Subcutaneous adipose tissue (tissue), 4 donors: ENCODE data around the gene GABRR3. TPM values are rescaled to one million over a fixed set of nuclear protein-coding genes. Genes with fewer than 3 reads are reported as not detected.

Source experiments
- total RNA-seq, 4 donors: library from RNA; depleted of rRNA; stranded (reverse); fragments of >200 nt; gene quantifications; one replicate each; pipeline ENCODE4 v1.1.0, GENCODE V29; 2016
- TF ChIP-seq, protein P1 (sequence below): fragments of 450-650 bp; IDR thresholded peaks from one replicate; pipeline ENCODE4 v1.5.1; 2016; ENCODE audit warnings: low read depth, mild to moderate bottlenecking, control low read depth, antibody characterized with exemption, moderate library complexity

The GABRR3 gene
- total RNA-seq, 4 donors from 2014 or later, result not detected

DNA sequence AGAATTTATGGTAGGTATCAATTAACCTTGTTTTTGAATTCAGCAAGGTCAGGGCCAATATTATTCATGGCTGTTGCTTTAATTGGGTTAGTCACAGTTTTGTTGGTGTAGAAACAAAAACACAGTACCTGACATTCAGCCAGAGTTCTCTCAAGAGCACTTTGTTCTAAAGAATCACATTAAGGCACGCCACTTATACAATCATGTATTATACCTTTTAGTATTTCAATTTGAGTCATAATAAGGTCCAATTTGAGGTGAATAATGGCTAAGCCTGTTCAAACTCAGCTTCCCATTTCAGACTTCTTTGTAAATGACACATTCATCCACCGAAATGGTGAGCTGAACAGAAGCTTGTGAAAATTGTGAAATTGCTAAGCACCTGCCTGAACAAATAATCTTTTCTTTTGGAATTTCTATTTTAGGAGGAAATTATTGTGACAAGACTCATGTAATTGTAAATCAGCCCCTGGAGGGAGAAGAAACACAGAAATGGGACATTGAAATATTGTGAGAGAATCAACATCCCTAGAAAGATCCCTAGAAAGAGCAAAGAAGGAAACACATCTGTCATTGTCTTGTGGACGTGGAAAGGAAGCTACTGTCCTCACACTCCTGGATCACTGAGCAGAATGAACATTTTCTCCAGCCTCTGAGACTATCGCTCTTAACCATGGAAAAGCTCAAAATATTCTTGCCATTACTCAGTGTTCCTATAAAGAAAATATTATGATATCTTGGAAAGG, 92.1 kb downstream of the GABRR3 start:
- TF ChIP-seq, protein P1, sequence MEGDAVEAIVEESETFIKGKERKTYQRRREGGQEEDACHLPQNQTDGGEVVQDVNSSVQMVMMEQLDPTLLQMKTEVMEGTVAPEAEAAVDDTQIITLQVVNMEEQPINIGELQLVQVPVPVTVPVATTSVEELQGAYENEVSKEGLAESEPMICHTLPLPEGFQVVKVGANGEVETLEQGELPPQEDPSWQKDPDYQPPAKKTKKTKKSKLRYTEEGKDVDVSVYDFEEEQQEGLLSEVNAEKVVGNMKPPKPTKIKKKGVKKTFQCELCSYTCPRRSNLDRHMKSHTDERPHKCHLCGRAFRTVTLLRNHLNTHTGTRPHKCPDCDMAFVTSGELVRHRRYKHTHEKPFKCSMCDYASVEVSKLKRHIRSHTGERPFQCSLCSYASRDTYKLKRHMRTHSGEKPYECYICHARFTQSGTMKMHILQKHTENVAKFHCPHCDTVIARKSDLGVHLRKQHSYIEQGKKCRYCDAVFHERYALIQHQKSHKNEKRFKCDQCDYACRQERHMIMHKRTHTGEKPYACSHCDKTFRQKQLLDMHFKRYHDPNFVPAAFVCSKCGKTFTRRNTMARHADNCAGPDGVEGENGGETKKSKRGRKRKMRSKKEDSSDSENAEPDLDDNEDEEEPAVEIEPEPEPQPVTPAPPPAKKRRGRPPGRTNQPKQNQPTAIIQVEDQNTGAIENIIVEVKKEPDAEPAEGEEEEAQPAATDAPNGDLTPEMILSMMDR, result no peak

DNA sequence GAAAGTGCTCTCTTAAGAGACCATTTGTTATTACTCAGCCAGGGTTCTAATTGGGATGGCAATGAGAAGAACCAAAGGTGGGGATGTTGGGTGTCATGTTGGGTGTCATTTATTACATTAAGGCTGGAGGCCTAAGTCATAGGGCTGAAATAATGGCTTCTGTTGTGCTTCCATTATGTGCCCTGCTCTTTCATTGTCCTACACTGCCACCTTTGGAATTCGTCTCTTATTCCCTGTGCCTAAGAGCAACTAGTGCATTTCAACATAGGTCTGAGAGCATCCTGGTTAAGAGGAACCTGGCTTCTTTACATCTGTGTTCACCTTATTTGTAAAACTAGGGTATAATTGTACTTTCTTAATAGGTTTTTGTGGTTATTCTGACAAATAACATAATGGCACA, 95.1 kb downstream of the GABRR3 start:
- TF ChIP-seq, protein P1, result no peak

DNA sequence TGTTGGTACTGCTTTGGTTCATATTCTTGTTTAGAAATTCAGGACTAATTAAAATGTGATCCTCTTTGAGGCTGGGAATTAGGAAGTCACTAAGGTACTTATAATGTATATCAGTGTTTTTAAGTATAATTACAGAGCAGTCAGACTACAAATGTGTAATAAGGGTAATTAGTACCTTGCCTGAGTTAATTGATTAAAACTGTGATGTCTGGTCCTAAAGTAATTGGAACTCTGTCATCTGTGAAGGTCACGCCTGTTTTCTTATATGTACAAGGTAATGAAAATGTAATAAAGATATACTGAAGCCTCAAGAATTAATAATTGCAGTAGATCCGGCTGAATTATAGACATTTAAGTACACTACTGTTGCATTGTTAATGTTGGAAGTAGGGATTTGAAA, 95.7 kb downstream of the GABRR3 start:
- TF ChIP-seq, protein P1, result no peak

DNA sequence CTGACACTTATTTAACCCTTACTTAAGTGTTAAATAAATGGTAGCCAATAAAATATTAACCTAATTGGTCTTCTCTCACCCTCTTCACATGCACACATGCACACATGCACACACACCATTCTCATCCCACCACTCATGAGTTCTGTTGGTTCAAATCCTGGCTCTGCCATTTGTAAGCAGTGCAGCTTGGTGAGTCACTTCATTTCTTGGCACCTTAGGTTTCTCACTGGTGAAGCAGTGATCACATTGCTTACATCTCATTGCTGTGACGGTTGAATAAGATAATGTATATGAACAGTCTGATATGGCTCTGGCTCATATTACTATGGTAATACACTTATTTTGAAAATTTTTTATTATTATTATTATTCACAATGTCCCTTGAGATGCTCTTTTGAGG, 96.7 kb downstream of the GABRR3 start:
- TF ChIP-seq, protein P1, result no peak

DNA sequence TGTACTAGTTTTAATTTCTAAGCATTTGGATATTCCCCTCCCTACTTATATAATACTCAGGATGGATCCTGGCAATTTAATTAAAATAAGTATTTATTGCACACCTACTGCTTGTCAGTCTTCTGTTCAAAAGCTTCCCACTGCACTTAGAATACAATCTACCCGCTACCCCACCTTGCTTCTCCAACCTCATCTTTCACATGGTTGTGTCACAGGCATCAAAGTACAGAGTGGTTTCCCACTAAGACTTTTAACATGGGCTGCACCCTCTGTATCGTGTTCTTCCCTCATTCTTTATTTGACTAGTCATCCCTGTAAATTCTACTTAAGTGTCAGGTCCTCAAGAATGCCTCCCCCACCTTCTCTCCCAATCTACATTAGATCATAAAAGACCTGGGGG, 97.9 kb downstream of the GABRR3 start:
- TF ChIP-seq, protein P1, result no peak

DNA sequence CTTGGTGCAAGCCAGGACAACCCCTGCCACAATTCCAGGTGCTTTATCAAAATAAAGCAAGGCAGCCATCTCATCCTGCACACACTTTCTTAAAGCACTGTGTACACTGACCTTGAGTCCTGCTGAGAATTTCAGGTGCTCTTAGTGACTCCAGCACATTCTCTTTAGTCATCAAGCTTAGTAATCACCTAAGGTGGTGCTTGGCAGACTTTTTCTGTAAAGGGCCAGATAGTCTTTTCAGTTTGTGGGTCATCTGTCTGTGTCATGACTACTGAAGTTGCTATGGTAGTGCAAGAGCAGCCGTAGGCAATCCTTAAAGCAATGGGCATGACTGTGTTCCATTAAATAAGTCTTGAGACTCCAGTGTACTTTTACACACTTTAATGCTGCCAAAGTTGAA, 99.3 kb downstream of the GABRR3 start:
- TF ChIP-seq, protein P1, result no peak

Other genes with a start within 250 kb of the GABRR3 start
- 10 to 100 TPM; 42.3 to 52.0 (median 47.7) TPM for gene CRYBG3, start 213.3 kb downstream of the GABRR3 start, total RNA-seq
- gene RIOX2, start 62.9 kb downstream of the GABRR3 start, total RNA-seq, result 10 to 100 TPM; 28.1 to 44.0 (median 30.6) TPM
- not detected for gene OR5AC2, start 51.9 kb upstream of the GABRR3 start, total RNA-seq
- not detected for gene OR5H1, start 95.4 kb upstream of the GABRR3 start, total RNA-seq
- gene OR5H14, start 112.2 kb upstream of the GABRR3 start, total RNA-seq, result not detected
- not detected for gene OR5H15, start 131.4 kb upstream of the GABRR3 start, total RNA-seq
- gene OR5H6, start 228.9 kb upstream of the GABRR3 start, total RNA-seq, result under 1 TPM in 1 of 4 donors, not detected in 3; 0.34 TPM
- gene OR5H2, start 247.2 kb upstream of the GABRR3 start, total RNA-seq, result not detected